Skeletal muscle cell (primary cell): ENCODE results near the gene ARHGEF38.

ENCODE experiments used
- DNase-seq: peaks from one replicate; pipeline ENCODE4 v3.0.0-alpha.2; 2010; ENCODE audit warnings: low read depth
- H3K4me3 ChIP-seq: 2 replicates; pipeline ENCODE4 v1.5.1; 2011; ENCODE audit warnings: low read depth, mild to moderate bottlenecking, control low read depth, low read length, moderate library complexity

Gene ARHGEF38

DNA sequence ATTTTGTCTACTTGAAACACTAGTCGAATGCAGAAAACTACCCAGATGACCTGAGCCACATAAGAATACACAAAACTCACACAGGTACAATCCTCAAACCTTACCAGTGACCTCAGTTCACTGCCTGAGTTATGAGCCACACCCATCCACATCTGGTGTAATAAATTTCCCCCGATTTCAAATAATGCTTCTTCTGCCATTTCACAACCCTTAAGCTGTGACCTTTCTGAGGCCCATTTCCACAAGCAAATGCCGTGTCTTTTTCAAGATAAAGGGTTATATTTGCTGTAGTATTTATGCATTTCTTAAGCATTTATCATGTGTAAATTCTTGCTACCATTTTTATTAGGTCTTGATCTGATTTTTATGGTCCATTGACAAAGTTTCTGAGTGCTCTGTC is 1.8 kb upstream of the ARHGEF38 start:
- DNase-seq, result no peak

DNA sequence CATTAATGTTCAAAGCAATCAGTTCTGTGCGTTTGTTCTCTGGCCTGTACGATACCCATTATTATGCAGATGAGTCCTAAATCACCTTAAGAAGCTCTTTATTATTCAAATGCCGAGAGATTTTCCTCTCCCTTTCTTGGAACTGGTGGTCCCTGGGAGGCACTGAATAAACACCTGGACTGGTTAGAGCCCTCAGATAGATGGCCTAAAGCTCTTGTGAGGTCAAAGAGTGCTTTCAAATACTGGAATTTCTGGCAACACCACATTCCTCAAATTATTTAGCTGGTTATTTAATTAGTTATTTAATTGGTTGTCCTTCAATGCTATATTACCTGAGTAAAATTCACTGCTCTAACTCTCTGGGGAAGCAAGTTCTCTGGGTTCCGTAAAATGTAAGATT is 3.0 kb downstream of the ARHGEF38 start:
- H3K4me3 ChIP-seq, result no peak overlapping the region
- no peak for DNase-seq

More for the DNA sequence above, 1.8 kb upstream of the ARHGEF38 start:
- no peak overlapping the region for H3K4me3 ChIP-seq

DNA sequence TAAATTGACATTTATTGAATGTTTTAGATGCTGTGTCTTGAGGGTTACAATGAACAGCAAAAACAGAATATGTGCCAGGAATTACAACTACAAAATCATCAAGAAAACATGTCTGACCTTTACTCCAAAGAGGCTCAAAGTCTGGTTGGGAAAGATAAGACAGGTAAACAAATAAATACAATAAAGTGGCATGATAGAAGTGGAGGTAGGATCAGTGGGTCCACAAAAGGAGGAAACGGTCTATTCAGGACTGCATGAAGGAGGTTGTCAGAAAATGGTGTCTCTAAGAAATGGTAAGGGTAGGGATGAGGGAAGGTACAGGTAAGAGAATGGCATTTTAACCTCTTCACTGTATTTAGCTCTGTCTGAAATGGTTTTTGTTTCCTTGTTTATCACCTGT is 3.8 kb downstream of the ARHGEF38 start:
- DNase-seq, result no peak
- no peak overlapping the region for H3K4me3 ChIP-seq

DNA sequence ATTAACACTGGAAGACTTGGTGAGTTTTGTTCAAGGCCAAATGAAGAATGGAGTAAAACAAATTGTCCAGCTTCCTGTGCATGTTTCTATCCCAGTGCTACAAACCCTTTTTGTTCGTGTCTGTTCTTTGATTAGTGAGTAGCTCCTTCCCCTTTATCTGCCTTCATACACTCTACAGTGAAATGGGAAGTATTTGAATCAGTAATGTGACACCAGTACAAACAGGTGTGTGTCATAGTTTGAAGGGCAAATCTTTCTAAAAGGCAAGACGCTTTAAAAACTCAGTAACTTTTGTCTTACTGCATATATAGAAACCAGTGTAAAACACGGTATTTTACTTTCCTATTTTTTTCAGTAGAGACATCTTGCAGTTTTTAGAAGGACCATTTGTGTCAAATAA is 5.9 kb downstream of the ARHGEF38 start:
- no peak for DNase-seq
- no peak overlapping the region for H3K4me3 ChIP-seq

DNA sequence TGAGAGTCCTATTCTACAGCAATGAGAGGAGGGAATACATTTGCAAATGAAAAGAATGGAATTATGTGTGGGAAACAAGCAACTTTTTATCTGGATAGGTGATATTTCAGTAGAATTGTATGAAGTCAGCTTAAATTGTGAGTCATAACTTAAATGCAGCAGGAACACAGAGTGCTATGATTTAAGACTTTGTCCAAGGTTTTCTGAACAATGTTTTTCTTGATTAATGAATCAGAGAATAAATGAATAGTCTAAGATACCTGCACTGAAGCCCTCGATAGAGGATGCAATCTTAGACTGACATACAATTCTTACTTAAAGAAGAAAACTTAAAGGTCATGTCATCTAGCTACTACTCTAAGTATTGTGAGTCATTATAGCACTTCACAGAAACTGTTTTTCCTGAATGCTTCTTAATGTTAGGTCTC is 8.0 kb downstream of the ARHGEF38 start:
- no peak overlapping the region for H3K4me3 ChIP-seq
- DNase-seq, result no peak

DNA sequence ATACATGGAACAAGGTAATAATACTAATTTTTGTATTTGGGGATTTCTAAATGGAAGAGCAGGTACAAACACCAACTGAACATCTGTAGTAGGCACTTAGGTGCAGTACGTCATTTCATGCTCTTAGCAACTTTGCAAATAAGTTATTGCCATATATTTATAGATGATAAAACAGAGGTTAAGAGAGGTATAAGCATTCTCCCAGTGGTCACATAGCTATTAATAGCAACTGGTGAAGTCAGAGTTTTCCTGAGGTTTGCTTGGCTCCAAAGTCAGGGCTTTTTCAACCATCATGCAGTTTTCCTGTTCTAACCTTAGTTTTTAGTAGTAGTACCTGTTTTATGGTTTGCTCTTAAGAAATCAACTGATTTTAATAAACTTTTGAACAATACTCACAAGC is 10.9 kb downstream of the ARHGEF38 start:
- DNase-seq, result no peak
- H3K4me3 ChIP-seq, result no peak overlapping the region

DNA sequence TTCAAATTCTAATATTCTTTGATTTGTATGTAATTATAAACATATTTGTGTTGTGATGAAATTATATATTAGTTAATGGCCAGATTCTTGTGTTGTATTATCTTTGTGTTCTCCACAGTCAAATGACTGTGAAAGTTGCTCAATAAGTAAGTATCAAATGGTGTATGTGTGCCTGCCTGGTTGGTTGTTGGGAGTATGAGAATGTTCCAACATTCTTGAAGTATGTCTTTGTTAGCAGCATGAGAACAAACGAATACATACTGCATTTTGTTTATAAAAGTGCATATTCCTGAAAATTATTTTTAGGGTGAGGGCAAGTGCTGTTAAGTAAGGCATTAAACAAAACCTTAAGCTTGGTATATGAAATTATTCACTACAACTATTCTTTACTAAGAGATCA is 16.2 kb downstream of the ARHGEF38 start:
- no peak overlapping the region for H3K4me3 ChIP-seq

DNA sequence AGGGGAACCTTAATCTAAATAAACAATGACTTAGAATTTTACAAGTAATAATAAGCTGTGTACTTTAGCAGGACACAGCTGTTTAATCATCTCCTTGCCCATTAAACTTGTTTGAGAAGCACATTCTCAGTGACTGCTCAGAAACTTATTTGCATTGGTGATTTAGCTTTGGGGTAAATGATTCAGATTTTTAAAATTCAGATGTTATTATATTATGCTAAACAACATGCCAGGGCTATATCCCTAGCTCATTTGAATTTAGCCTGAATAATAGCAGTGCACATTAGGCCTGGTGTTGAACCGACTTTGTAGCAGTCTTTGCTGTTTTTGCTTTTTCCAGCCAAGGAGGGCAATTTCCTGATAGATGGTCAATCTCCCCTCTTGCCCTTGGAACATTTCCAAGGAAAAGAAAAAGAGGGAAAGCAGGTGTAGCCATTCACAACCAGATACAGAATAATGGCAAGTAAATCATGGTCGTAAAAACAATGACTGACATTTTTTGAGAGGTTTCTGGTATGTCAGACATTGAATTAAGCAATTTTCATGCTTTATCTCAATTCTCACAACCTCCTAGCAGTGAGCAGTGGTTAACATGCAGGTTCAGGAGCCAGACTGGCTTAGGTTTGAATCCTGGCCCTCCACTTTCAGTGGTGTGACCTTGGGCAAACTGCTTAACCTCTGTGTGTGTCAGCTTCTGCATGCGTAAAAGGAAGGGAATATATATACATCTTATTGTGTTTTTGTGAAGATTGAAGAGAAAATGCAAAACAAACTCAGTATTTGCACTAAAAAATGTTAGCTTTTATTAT is 16.8 kb downstream of the ARHGEF38 start:
- no peak for DNase-seq
- no peak overlapping the region for H3K4me3 ChIP-seq

More for the DNA sequence above, 16.2 kb downstream of the ARHGEF38 start:
- DNase-seq, result no peak

DNA sequence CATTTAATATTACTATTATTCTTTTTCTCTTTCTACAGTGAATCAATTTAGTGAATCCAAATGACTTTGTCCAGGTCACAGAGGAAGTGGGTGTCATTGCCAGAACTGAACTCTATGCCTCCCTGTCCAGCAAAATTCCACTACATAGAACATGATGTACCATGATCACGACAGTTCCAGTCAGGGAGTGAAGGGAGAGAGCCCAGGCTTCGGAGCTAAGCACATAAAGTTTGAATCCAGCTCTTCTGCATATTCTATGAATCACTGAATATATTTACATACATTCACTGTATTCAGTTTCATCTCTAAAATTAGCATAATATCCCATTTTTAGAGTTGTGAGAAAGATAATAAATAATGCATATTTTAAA is 17.4 kb downstream of the ARHGEF38 start:
- H3K4me3 ChIP-seq, result no peak overlapping the region
- DNase-seq, result no peak

DNA sequence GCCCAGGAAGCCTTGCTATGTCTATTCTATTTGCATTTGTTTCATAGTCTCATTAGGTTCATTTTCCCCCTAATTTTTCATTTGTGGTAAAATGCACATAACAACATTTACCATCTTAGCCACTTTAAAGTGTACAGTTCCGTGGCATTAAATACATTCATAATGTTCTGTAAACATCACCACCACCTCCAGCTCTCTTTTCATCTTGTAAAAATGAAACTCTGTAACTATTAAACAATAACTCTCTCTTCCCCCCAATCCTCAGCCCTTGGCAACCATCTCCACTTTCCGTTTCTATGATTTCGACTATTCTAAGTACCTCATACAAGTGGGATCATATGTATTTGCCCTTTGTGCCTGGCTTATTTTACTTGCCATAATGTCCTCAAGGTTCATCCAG is 19.9 kb downstream of the ARHGEF38 start:
- H3K4me3 ChIP-seq, result no peak overlapping the region
- no peak for DNase-seq

DNA sequence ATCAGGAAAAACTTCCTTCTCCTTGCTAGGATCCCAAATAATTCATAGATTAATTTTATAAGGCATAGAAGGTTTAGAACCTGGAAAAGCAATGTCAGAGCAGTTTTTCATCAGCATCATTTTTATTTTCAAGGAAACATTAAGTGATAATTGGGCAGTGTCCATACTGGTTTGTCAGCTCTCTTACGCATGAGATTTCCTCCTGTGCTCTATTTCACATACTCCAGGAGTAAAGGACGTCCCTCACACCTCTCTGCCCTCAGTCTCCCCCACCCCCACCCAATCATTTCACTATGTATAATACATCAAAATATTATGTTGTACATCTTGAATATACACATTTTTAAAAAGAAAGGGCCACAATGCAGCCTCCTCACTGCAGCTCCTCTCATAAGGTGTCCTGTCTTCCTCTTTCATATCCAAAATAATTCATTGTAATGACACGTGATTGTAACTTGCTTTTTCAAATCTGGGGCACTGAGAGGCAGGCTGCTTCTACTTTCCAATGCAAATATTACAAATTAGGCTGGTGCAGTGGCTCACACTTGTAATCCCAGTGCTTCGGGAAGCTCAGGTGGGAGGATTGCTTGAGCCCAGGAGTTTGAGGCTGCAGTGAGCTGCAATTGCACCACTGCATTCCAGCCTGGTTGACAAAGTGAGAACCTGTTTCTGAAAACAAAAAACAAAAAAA is 34.4 kb downstream of the ARHGEF38 start:
- DNase-seq, result no peak
- H3K4me3 ChIP-seq, result no peak overlapping the region

DNA sequence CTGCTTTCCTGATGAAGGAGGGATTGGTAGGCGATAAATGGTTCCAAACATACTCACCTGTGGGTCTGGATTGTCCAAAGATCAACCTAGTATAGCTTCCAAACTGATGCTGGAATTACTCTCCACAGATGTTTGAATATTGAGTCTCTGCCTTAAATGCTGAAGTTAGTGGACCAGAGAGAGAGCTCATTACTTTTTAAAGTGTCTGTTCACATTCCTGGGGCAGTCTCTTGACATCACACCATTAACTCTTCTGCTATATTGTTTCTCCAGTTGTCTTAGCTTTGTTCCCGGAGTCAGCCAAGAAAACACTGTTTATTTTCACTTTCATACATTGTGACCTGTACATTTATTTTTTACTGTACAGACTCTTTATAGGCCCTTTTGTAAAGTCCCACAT is 35.4 kb downstream of the ARHGEF38 start:
- H3K4me3 ChIP-seq, result no peak overlapping the region
- no peak for DNase-seq

DNA sequence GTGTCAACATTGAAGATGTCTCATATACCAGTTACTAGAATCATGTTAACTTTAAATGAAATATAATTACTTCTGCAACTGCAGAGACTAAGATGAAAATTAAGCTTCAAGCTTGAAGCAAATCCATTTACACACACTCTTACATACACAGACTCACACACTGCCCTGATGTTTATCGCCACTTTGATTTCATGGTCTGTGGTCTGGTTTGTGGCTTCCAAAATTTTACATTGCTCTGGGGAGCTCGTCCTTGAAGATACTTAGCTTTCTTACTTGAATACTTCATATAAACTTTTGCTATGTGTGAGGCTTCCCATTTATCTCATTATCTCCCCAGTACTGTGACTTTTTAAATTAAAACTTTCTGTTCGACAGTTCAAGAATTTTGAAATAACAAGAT is 35.8 kb downstream of the ARHGEF38 start:
- no peak for DNase-seq
- no peak overlapping the region for H3K4me3 ChIP-seq

DNA sequence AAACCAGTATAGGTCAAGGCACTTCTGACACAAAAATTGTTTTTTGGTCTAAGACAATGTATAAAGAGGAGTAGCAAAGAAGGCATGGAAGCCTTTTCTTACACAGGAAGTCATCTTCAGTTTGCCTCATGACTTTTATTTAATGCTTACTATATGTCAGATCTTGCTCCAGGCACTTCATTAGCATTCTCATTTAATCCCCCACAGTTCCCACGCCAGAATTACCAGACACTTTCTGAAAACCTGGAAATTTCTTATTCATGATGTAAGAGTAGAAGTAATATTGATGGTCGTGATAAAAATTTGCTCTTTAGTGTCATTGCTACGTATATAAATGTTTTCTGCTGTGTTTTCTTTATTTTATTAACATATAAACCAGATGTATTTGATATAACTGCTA is 39.2 kb downstream of the ARHGEF38 start:
- no peak for DNase-seq

DNA sequence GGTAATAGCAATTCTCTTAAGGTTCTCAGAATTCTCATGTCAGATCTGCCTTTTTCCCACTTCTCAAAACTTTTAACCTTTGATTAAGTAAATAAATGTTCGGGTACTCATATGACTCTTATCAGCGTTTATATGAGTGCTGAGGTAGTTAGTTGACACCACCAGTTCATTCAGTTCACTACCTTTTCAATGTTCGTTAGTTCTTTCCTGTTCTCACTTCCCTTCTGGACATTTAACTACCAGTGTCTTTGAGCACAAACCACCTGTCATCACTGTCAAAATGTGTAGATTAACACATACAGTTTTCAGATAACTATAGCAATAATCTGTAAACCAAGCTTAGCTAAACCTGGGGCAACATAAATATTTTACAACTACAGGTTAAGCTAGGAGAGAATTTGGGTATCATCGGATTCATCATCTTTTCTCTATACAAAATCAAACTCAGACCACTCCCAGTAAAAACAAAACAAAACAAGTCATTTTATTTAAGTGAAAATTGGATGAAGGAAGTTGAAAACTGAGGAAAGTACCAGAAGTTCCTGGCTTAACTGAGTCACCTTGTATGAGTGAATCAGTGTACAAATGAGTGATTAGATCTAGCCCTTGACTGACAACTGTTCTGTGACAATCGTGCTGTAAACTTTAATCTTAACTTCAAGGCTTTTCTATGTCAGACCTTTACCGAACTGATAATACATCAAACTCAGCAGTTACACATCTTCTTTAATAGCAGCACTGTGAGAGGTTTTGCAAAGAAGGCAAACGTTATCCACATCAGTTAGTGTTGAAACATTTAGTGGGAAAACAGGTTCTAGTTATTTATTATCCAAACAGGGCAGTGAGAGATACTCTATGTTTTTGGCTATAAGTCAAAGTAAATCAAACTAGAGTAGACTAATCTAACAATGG is 41.9 kb downstream of the ARHGEF38 start:
- no peak for DNase-seq
- H3K4me3 ChIP-seq, result no peak overlapping the region

More for the DNA sequence above, 39.2 kb downstream of the ARHGEF38 start:
- H3K4me3 ChIP-seq, result no peak overlapping the region

DNA sequence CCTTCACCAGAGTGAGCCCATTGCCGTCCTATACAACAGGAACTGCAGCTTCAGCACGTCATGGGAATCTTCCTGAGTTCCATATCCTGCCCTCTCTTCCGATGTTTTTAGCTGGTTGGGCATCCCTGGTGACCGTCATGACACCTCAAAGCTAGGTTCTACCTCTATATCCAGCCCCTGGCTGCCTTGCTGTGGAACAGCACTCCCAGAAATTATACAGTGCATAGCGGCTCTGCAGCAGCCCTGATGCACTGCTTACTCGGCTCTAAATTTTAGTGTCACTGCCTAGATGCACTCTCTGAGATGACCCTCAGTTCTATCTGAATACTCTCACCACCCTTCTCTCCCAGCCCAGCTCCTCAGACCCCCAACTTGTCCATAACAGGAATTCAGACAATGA is 44.3 kb downstream of the ARHGEF38 start:
- H3K4me3 ChIP-seq, result no peak overlapping the region
- DNase-seq, result no peak

DNA sequence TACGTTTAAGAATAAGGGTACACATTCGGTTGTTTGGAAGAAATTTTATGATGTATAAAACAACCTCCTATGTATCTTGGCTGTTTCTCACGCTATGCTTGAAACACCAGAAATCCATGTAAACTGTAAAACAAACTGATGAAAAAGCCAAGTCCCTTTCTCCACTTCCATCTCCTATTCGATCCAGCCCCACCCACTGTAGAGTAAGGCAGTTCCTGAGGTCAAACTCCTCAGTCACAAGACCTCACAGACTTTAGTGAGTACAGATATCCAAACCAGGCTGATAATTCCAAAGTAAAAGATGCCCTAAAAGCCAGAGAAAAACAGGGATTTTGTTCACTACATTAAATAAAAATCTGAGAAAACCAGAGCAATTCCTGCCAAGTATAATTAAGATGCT is 45.6 kb downstream of the ARHGEF38 start:
- H3K4me3 ChIP-seq, result no peak overlapping the region
- DNase-seq, result no peak

DNA sequence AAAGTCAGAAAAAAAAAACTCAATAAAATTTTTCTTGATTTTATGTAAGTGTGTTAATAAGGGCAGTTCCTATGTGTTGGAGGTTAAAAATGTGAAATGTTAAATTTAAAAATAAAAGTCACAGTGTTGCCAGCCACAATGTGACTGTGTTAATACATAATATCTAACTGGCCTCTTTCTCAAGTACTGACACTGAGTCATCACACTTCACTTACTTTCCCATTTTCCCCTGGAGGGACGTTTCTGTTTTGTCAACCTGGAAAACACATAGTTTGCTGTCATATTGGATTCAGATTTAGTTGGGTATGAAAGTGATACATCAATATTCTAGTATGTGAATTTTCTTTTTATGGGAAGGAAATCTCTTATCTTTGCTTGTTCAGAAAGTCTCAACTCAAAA is 46.4 kb downstream of the ARHGEF38 start:
- no peak overlapping the region for H3K4me3 ChIP-seq
- no peak for DNase-seq

DNA sequence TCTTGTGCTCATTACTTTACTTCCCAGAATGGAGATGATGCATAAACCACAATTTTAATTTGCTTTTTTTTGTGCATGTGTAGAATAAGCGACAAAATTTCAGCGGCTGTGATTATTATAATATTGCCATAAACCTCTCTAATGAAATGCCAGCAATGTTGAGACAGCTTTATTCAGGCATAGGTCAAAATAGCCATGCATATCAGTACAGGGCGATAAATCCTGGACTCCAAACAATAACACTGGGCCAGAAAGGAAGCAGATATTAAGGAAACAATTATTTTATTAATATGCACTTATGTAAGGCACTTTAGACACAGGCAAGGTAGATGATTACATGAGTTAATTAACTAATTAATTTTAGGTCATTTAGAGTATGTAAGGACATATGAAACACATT is 47.1 kb downstream of the ARHGEF38 start:
- no peak for DNase-seq

More for the DNA sequence above, 47.1 kb downstream of the ARHGEF38 start:
- no peak overlapping the region for H3K4me3 ChIP-seq
